H1 (cell line): ENCODE data around the gene RUFY3. TPM values are rescaled to one million over a fixed set of nuclear protein-coding genes. Genes with fewer than 3 reads are reported as not detected.

ENCODE experiments used
- BRCA1 ChIP-seq: IDR thresholded peaks from 2 replicates; pipeline ENCODE4 v1.6.1; 2012; ENCODE audit warnings: low read depth, low read length, improper control_type of control experiment
- CBX8 ChIP-seq: fragments of 300-800, 300-1000 bp; sonication (generic); IDR thresholded peaks from 2 replicates; pipeline ENCODE4 v1.7.1; 2016; ENCODE audit warnings: low read depth, low read length, borderline replicate concordance
- CHD2 ChIP-seq: IDR thresholded peaks from 2 replicates; pipeline ENCODE4 v1.6.1; 2012; ENCODE audit warnings: low read length, improper control_type of control experiment
- CHD7 ChIP-seq: fragments of 300-600 bp; sonication (generic); IDR thresholded peaks from 2 replicates; pipeline ENCODE4 v1.7.1; 2012; ENCODE audit warnings: low read length, moderate library complexity, mild to moderate bottlenecking, inconsistent platforms; ENCODE audit not compliant: insufficient replicate concordance
- EGR1 ChIP-seq: IDR thresholded peaks from 2 replicates; pipeline ENCODE4 v1.6.1; 2011; ENCODE audit warnings: low read depth, low read length, borderline replicate concordance
- NANOG ChIP-seq: IDR thresholded peaks from 2 replicates; pipeline ENCODE4 v1.6.1; 2011; ENCODE audit warnings: low read length, low read depth, mild to moderate bottlenecking, inconsistent platforms; ENCODE audit not compliant: insufficient read depth, poor library complexity, severe bottlenecking
- NRF1 ChIP-seq: IDR thresholded peaks from 2 replicates; pipeline ENCODE4 v1.6.1; 2011; ENCODE audit warnings: mild to moderate bottlenecking, low read depth, low read length, improper control_type of control experiment
- POLR2A ChIP-seq, 2 experiments: IDR thresholded peaks; 1 replicate in 1 of 2; 2 replicates in 1 of 2; pipeline ENCODE4 v1.6.1; 2011; ENCODE audit warnings: low read depth in 2 of 2, low read length in 2 of 2, mild to moderate bottlenecking in 2 of 2; ENCODE audit errors: control extremely low read depth in 1 of 2
- RFX5 ChIP-seq: IDR thresholded peaks from 2 replicates; pipeline ENCODE4 v1.6.1; 2011; ENCODE audit warnings: low read depth, low read length, improper control_type of control experiment, borderline replicate concordance
- SIRT6 ChIP-seq: IDR thresholded peaks from one replicate; pipeline ENCODE4 v1.7.1; 2012; ENCODE audit warnings: low read length, inconsistent platforms
- SP4 ChIP-seq: IDR thresholded peaks from 2 replicates; pipeline ENCODE4 v1.6.1; 2012; ENCODE audit warnings: low read length, inconsistent platforms
- SRF ChIP-seq: IDR thresholded peaks from 2 replicates; pipeline ENCODE4 v1.6.1; 2011; ENCODE audit warnings: mild to moderate bottlenecking, low read depth, low read length, moderate library complexity
- SUZ12 ChIP-seq: fragments of 200-600 bp; sonication (generic); IDR thresholded peaks from 2 replicates; pipeline ENCODE4 v1.6.1; 2012; ENCODE audit warnings: mild to moderate bottlenecking, inconsistent platforms, low read length, moderate library complexity, mixed read lengths
- polyA plus RNA-seq, 7 experiments: library from polyadenylated mRNA; depleted of rRNA in 3 of 7; stranded (reverse) in 5 of 7; unstranded in 2 of 7; fragments of >200 nt in 5 of 7; fragments of 200-250 nt in 2 of 7; gene quantifications; 1 replicate in 5 of 7; 2 replicates in 1 of 7; 4 replicates in 1 of 7; pipeline versions ENCODE4 v1.2.1 to v1.2.3, GENCODE V29; 2011 to 2013; ENCODE audit warnings: missing spikeins in 2 of 7, mixed read lengths in 2 of 7
- total RNA-seq: library from RNA; stranded (reverse); fragmentation: NEBNext Ultra II Directional; extraction: Animal tissue kit (Norgen Biotek cat#: 25700); gene quantifications from 2 replicates; pipeline ENCODE4 v1.2.1, GENCODE V29; 2021

RUFY3 gene
- total and polyA plus RNA-seq, 2 of the 8 experiments (the other 6 are each of a cell fraction or from before 2014, with no cell fraction given): 7.8 to 33.1 TPM

GRCh38 chr4:70701271-70701670 is 20.5 kb upstream of the RUFY3 start (continued):
- no peak for TF ChIP-seq CHD7
- no peak for TF ChIP-seq EGR1
- TF ChIP-seq SIRT6: no peak
- TF ChIP-seq NANOG: no peak
- TF ChIP-seq SUZ12: no peak
- TF ChIP-seq POLR2A (IDR thresholded peaks at IDR 0.05; ENCODE audit: control extremely low read depth in 1 of 2, low read depth in 2 of 2, low read length in 2 of 2): no peak
- TF ChIP-seq SRF: no peak
- TF ChIP-seq BRCA1: no peak
- no peak for TF ChIP-seq SP4
- TF ChIP-seq NRF1: no peak
- TF ChIP-seq CHD2: no peak
- no peak for TF ChIP-seq CBX8
- TF ChIP-seq RFX5: no peak
